ENCODE results near the gene MYCBPAP. TPM values are rescaled to one million over a fixed set of nuclear protein-coding genes. Genes with fewer than 3 reads are reported as not detected.

MYCBPAP gene
- total RNA-seq, 6 experiments from 2014 or later: 0.51 TPM; not detected in 5

DNA sequence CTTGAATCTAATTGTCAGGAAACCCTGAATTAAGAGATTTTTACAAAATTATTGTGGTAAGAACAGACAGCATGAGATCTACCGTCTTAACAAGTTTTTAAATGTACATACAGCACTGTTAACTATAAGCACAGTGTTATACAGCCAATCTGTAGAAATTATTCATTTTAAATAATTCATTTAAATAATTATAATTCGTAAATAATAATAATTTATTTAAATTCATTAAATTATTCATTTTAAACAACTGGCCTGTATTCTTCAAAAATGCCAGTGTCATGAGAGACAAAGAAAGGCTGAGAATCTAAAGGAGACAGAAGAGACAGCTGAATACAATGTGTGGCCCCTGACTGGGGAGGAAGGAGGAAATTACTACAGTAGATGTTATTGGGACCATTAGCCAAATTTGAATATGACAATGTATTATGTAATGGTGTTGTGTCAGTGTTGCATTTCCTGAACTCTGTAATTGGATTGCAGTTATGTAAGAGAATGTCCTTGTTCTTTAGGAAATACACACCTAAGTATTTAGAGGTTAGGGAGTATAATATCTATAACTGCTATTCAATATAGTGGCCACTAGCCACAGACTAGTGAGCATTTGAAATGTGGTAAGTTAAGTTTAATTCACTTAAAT is 27.3 kb upstream of the MYCBPAP start:
- Histone ChIP-seq H3K27ac (peak overlapping the region in 1 of 3 donors; percentile 6), H3K4me1 (peaks cover 0 to 37% (median 12%) of the 10 kb centered on the region in 4 donors), H3K27me3 (no peaks in the 10 kb centered on the region), H3K4me3 (no peak overlapping the region), H3K36me3 (peaks cover 0 to 21% (median 8%) of the 10 kb centered on the region in 4 donors), H3K9me3 (no peaks in the 10 kb centered on the region)
- ATAC-seq (no peak), DNase-seq (no peak)
- intact Hi-C loops (cut with DNase I): loop anchor here in 1 of 2 donors (10.0 kb wide), 1 partner anchor 126 kb away; no protein-coding TSS in a partner anchor
- WGBS (ENCODE audit: insufficient coverage, low coverage, low lambda C conversion rate, missing lambda C conversion rate): 68% methylated on average over 2 of the region's 2 CpGs
- TF ChIP-seq, protein P1, sequence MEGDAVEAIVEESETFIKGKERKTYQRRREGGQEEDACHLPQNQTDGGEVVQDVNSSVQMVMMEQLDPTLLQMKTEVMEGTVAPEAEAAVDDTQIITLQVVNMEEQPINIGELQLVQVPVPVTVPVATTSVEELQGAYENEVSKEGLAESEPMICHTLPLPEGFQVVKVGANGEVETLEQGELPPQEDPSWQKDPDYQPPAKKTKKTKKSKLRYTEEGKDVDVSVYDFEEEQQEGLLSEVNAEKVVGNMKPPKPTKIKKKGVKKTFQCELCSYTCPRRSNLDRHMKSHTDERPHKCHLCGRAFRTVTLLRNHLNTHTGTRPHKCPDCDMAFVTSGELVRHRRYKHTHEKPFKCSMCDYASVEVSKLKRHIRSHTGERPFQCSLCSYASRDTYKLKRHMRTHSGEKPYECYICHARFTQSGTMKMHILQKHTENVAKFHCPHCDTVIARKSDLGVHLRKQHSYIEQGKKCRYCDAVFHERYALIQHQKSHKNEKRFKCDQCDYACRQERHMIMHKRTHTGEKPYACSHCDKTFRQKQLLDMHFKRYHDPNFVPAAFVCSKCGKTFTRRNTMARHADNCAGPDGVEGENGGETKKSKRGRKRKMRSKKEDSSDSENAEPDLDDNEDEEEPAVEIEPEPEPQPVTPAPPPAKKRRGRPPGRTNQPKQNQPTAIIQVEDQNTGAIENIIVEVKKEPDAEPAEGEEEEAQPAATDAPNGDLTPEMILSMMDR (IDR thresholded peaks at IDR 0.05): no peak
- no peak for TF ChIP-seq POLR2A (IDR thresholded peaks at IDR 0.05)

DNA sequence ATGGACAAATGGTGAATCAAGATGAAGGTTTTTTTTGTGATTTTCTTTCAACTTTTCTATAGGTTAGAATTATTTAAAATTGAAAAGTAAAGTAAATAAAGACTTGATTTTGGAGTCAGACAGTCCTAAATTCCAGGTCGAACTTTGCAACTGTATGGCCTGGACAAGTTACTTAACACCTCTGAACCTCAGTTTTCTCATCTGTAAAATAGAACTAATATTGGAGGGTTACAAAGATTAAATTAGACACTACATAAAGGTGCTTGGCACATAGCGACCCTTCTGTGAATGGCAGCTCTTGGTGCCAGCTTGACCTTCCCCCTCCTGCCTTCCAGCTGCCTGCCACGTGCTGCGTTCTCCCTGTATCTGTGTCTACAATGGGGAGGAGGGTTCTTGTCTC is 26.6 kb upstream of the MYCBPAP start:
- no peak for ATAC-seq
- 33% methylated on average over 4 of the region's 4 CpGs for WGBS (ENCODE audit: insufficient coverage, low coverage, low lambda C conversion rate, missing lambda C conversion rate)
- Histone ChIP-seq H3K9me3 (no peaks in the 10 kb centered on the region), H3K27ac (peak overlapping the region in 1 of 3 donors; percentile 6), H3K4me1 (peaks cover 0 to 36% (median 11%) of the 10 kb centered on the region in 4 donors), H3K36me3 (peaks cover 0 to 21% (median 8%) of the 10 kb centered on the region in 4 donors), H3K4me3 (no peak overlapping the region), H3K27me3 (no peaks in the 10 kb centered on the region)
- intact Hi-C loops (cut with DNase I): loop anchor here in 1 of 2 donors (10.0 kb wide), 1 partner anchor 127 kb away; no protein-coding TSS in a partner anchor
- no peak for DNase-seq
- TF ChIP-seq, protein P1 (IDR thresholded peaks at IDR 0.05): no peak
- no peak for TF ChIP-seq POLR2A (IDR thresholded peaks at IDR 0.05)

DNA sequence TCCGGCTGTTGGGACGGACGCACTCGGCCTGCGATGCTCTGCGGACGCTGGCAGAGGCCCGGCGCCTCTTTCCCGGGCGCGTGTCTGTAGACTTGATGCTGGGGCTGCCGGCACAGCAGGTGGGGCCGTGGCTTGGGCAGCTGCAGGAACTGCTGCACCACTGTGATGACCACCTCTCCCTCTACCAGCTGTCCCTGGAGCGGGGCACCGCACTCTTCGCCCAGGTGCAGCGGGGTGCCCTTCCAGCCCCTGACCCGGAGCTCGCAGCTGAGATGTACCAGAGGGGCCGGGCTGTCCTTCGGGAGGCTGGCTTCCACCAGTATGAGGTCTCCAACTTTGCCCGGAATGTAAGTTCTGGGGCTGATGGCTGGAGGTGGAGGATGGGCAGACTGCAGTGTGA is 26.1 kb upstream of the MYCBPAP start:
- Histone ChIP-seq H3K27me3 (no peaks in the 10 kb centered on the region), H3K9me3 (no peaks in the 10 kb centered on the region), H3K27ac (peak overlapping the region in 1 of 3 donors; percentile 6), H3K4me1 (peaks cover 0 to 31% (median 9%) of the 10 kb centered on the region in 4 donors), H3K36me3 (peaks cover 0 to 21% (median 8%) of the 10 kb centered on the region in 4 donors), H3K4me3 (no peak overlapping the region)
- DNase-seq: peak in 1 of 3 donors; percentile 58
- ATAC-seq: no peak
- intact Hi-C loops (cut with DNase I): loop anchor here in 1 of 2 donors (10.0 kb wide), 1 partner anchor 127 kb away; no protein-coding TSS in a partner anchor
- WGBS (ENCODE audit: insufficient coverage, low coverage, low lambda C conversion rate, missing lambda C conversion rate): no CpG with 5 or more reads among the region's 23 CpGs
- TF ChIP-seq POLR2A (IDR thresholded peaks at IDR 0.05): no peak
- TF ChIP-seq, protein P1 (IDR thresholded peaks at IDR 0.05): no peak

DNA sequence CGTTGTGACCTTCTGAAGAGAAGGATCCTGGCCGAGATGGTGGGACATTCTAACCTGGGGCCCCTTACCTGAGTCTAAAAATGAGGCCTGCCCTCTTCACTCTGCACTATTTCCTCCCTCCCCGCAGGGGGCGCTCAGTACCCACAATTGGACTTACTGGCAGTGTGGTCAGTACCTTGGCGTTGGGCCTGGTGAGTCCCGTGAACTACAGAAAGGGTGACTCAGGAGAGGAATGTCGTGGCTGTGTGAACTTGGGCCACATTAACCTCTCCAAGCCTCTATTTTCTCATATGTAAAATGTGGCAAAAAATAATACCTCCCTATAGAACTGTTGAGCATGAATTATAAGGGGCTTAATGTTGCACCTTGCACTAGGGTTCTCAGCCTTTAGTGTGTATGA is 25.7 kb upstream of the MYCBPAP start:
- intact Hi-C loops (cut with DNase I): loop anchor here in 1 of 2 donors (10.0 kb wide), 1 partner anchor 128 kb away; no protein-coding TSS in a partner anchor
- peak; percentile 94 to 96 (median 96) for DNase-seq
- Histone ChIP-seq H3K9me3 (no peaks in the 10 kb centered on the region), H3K4me3 (no peak overlapping the region), H3K27ac (peak overlapping the region; percentile 51 to 70 (median 55)), H3K4me1 (peaks cover 0 to 27% (median 7%) of the 10 kb centered on the region in 4 donors), H3K36me3 (peaks cover 0 to 21% (median 8%) of the 10 kb centered on the region in 4 donors), H3K27me3 (no peaks in the 10 kb centered on the region)
- TF ChIP-seq, protein P1 (IDR thresholded peaks at IDR 0.05): peak; percentile 83 to 95 (median 92)
- no peak for TF ChIP-seq POLR2A (IDR thresholded peaks at IDR 0.05)
- ATAC-seq: peak; percentile 72 to 73 (median 72)
- 0% methylated on average over 7 of the region's 7 CpGs for WGBS (ENCODE audit: insufficient coverage, low coverage, low lambda C conversion rate, missing lambda C conversion rate)

Measured in right lobe of liver (tissue), 6 donors.